LNCAP (cell line): Measurements from ENCODE around the gene TRDMT1.

ENCODE experiments used
- TF ChIP-seq, protein P1 (sequence below): fragments of 450-650 bp; IDR thresholded peaks from 2 replicates; pipeline ENCODE4 v1.5.1; 2017; ENCODE audit warnings: mild to moderate bottlenecking

TRDMT1 gene

DNA sequence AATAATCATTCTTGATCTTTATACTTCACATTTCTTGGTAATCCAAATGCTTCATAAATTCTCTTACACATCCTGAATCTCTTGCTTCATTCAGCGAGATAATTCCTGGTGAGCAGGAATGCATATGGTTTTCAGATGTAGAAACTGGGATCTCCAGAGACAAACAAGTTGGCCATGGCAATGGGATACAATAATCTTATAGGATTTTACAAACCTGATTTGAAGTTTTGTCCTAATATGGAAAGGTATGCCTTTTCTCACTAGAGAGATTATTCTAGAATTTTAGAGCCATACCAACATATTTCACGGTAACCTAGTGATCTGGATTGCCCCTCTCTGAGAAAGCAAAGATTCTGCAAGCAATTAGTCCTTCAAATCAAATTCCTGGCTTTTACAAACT is 13.1 kb upstream of the TRDMT1 start:
- TF ChIP-seq, protein P1, sequence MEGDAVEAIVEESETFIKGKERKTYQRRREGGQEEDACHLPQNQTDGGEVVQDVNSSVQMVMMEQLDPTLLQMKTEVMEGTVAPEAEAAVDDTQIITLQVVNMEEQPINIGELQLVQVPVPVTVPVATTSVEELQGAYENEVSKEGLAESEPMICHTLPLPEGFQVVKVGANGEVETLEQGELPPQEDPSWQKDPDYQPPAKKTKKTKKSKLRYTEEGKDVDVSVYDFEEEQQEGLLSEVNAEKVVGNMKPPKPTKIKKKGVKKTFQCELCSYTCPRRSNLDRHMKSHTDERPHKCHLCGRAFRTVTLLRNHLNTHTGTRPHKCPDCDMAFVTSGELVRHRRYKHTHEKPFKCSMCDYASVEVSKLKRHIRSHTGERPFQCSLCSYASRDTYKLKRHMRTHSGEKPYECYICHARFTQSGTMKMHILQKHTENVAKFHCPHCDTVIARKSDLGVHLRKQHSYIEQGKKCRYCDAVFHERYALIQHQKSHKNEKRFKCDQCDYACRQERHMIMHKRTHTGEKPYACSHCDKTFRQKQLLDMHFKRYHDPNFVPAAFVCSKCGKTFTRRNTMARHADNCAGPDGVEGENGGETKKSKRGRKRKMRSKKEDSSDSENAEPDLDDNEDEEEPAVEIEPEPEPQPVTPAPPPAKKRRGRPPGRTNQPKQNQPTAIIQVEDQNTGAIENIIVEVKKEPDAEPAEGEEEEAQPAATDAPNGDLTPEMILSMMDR, result no peak

DNA sequence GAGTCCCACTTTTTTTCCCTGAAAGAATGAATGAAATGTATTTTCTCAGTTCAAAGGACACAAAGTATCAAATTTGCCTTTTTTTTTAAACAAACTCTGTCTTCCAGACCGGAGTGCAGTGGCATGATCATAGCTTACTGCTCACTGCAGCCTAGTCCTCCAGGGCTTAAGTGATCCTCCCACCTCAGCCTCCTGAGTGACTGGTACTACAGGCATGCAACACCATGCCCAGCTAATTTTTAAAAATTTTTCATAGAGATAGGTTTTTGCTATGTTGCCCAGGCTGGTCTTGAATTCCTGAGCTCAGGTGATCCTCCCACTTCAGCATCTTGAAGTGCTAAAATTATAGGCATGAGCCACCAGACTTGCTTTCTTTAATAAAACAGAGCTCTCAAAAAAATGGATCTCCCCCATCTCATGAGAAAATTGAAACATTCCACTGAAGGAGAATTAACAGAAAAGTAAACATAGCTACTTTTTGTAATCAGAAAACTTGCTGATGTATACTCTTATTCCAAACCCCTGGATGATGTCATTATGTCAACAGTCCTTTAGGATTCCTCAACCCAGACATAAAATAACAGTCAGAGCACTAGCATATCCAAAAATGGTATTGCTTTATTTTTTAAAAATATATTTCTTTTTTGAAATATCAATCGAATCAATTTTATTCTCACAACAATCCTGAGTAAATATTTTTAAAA is 12.3 kb upstream of the TRDMT1 start:
- TF ChIP-seq, protein P1, result no peak

DNA sequence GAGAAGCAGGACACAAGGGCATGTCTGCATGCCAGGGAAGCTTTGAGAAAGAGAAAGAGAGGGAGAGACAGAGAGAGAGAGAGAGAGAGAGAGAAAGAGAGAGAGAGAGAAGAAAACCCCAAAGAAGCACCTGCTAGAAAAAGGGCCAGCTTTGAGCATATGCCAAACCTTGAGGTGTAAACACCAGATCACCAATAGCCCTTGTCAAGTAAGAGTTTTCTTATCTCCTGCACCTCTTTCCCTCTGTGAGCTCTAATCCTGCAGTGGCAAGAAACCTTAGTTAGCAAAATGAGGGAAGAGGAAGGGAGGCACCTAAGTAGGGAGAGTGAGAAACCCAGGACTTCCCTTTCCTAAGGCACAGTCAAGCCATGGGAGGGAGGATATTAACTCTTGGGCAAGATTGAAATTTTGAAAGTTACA is 11.3 kb upstream of the TRDMT1 start:
- TF ChIP-seq, protein P1, result no peak

GRCh38 chr10:17210361-17210760 is 8.9 kb upstream of the TRDMT1 start:
- TF ChIP-seq, protein P1, result no peak

DNA sequence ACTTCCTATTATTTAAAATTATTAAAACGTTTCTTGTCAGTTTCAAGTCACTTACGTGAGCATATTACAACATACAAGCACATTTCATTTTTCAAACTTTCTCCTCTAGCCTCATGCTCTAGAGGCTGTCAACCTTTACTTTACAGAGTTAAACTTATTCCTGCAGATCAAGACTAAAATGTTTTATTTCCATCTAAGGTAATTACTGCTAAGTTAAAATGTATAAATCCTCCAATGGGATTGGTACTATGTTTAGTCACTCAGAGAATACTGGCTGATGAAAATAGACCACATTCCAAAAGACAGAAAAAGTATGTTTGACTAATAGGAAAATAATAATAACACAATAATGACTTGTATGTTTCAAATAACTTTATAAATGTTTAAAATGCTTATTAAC is 8.4 kb upstream of the TRDMT1 start:
- TF ChIP-seq, protein P1, result no peak

GRCh38 chr10:17209302-17209701 is 7.8 kb upstream of the TRDMT1 start:
- TF ChIP-seq, protein P1, result no peak

DNA sequence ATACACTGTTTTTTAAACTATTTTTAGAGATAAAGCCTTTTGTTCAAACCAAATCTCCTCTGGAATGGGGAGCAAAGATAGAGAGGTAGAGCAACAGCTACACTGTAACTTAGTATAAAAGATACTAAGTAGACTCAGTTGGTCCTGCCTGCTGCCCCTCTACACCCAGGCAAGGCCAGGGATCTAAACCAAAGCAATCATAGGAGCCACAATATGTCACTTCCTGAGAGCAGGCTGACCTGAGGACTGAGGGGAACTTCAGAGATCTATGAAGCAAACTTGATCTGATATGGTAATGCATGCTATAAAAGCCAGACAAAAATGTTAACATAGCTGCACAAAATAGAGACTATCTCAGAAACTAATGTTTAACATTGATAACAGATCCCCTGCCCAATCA is 7.0 kb upstream of the TRDMT1 start:
- TF ChIP-seq, protein P1, result no peak
